HT-29 (cell line): ENCODE data around the gene LRP1B. TPM values are rescaled to one million over a fixed set of nuclear protein-coding genes. Genes with fewer than 3 reads are reported as not detected.

Source experiments
- DNase-seq: peaks from one replicate; pipeline ENCODE4 v3.0.0-alpha.2; 2015; ENCODE audit warnings: low spot score
- total RNA-seq: library from RNA; depleted of rRNA; stranded (reverse); fragments of >200 nt; shearing (Covaris generic); gene quantifications from 2 replicates; pipeline ENCODE4 v1.2.3, GENCODE V29; 2014

LRP1B gene
- total RNA-seq, 1 experiment from 2014 or later, result not detected

DNA sequence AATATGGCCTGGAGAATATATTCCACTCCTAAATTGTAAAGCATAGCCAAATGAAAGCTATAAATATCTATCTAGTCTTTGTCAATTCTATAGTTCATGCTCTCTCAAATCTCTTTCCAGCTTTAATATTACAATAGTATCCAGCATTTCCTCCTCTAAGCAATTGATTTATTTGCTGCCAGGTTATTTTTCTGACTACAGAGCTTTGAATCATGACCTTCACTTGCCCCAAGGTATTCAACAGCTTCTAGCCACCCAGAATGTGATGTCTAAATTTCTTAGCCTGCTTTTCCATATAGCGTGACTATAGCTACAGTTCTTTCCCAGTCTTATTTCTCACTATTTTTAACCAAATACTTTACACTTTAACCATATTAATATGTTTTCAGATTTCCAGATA, 1287.6 kb downstream of the LRP1B start:
- no peak for DNase-seq

DNA sequence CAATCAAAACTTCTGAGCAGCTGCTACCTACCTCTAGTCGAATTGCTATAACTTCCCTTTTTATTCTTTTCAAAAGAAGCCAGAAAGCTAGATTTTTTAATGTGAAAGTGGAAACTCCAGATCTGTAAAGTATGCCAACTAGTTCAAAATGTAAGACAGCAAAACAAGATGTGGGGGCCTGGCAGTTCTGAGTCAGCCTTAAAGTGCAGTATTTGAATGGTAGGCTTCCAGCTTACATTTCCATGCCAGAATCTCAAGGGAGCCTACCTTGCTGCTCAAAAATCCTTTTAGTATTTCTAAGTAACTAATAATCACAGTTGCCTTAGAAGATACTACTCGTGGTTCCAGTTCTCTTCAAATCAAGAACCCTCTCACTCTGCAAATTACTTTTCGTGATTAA, 1288.7 kb downstream of the LRP1B start:
- no peak for DNase-seq

DNA sequence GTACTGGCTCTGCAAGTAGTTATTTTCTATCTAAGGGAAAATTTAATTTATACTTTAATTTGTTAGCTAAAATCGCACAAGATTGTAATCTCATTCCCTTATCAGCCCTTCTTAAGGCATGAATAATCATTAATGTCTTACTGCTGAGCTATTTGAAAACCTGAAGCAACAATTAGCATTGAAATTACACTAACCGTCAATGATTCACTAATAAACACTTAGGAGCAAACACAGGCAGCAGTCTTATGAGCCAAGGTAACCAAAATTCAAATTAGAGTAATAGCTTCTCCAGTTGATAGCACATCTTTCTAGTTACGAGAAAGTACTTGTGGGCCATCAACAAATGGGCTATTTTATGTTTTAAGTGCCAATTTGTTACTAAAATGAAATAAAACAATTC, 1289.7 kb downstream of the LRP1B start:
- DNase-seq, result no peak

DNA sequence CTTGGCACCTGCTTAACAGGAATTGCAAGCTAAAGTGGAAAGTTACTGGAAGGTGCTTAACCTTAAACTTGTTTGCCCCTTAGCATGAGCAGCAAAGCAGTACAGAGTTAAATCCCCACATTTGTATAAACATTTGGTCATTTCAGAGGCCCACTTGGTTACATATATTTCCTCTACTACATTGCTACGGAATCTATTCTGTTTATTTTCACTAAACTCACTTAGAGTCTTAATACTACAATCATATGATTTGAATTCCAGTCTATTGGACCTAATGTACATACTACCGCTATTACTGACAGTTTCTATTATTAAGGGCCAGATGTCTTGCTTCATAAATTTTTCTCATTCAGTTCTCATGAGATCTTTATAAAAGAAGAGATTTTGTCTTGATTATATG, 1294.0 kb downstream of the LRP1B start:
- no peak for DNase-seq

DNA sequence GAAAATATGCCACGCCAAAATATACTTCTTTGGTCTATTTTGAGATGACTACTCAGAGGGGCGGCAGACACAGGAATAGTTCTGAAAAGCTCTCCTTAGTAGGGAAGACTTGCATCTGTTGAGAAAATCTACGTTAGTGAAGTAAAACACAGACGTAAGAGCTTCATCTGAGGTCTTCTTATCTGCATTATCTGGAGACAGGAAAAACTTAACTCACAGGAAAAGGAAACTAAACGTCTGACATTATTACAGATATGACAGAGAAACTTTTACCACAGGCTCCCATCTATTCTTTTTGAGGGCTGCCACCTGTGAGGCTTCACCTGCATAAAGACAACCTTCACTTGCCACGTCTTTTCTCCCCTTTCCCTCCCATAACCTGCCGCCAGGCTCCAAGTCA, 1295.7 kb downstream of the LRP1B start:
- no peak for DNase-seq

DNA sequence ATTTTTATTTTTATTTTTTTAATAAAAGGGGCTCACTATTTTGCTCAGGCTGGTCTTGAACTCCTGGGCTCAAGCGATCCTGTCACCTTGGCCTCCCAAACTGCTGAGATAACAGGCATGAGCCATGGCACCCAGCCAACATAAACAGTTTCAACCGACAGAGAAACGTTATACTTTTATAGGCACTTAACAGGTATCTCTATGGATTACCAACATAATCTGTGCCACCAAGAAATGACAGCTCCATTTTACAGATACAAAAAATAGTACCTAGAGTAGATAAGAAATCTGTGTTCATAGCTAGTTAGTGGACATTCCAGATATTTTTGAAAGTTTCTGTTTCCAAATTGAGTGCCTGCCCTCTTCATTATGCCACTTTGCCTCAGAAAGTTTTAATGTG, 1316.7 kb downstream of the LRP1B start:
- no peak for DNase-seq

DNA sequence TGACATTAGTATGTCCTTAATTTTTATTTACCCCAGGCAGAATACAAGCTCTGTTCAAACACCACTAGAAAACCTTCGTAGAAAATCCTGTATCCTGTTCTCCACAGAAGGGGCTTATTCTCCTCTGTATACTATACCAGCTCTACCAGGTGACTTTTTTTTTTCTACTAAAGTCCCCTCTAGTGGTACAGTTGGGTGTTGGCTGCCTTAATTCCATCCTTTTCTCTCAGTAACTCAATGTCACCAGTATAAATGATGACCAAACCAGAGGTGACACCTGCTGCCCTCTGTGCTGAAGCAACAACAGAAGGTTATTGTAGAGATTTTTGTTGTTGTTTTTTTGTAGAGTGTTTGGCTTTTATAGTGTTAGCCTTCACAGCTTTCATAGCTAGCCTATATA, 1322.0 kb downstream of the LRP1B start:
- DNase-seq, result peak; percentile 27

DNA sequence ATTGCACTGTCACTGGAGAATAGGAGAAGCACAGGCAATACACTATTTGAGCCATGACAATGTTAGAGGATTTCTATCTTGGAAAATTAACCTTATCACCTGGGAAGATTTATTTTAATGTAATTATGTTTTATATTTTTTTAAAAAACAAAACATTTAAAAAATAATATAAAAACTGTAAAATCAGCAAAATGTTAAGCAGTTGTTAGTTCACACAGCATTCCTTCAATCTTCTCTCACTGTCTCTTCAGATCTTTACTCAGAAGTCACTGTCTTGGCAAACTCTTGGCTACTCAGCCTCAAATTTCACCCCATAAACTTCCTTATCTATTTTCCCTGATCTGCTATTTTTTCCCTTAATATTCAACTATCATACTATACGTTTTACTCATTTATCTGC, 1322.6 kb downstream of the LRP1B start:
- no peak for DNase-seq

DNA sequence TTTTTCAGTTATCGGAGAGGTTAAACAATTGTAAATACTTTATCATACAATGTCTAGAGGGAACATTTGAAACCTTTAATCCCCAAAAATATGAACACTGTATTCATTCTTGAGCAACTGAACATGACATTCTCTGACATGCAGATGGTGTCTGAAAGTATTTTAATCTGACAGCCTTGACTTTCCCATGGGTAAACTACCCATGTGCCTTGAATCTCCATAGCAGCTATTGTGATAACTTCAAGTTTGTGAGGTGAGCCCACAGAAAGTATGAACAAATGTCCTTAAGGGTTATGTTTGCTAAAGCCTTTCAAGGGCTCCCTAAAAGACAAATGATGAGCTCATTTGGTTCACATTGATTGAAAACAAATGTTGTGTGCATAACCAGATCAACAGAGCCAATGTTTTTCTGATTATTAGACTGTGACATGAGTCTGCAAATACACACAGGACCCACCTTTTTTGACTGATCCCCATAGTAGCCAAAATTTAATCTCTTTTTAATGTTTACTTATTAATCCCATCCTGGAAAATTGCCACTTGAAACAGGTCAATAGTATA, 1326.0 kb downstream of the LRP1B start:
- no peak for DNase-seq

DNA sequence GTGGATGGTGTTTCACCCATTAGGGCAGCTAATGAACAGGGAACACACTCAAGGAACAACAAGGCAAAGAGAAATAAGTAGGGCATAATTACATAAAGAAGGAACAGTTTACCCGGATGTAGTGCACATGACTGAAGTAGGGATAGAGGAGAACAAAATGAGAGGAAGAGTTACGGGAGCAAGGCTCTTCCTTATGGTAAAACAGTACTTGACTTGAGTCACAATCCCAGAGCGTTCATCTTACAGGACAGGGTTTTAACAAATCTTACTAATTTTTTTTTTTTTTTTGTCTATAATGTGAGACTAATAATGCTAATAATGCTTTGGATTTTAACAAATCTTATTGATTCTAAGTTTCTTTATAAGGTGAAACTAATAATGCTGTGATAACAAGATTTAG, 1329.5 kb downstream of the LRP1B start:
- DNase-seq, result no peak

DNA sequence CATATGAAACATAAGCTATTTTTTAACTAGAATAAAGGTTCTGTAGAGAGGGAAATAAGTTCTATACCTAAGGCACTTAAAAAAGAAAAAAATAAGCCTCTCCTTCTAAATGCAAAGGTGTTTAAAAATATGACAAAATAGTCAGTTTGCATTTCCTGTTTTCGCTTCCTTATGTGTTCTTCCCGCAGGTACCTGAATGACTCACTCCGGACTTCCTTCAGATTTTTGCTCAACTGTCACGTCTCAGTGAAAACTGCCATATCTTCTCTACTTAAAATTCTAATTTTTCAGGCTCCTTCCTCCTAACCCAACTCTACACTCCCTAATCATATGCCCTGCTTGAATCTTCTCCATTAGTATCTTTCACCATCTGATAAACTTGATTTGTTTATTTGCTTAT, 1333.1 kb downstream of the LRP1B start:
- DNase-seq, result no peak

DNA sequence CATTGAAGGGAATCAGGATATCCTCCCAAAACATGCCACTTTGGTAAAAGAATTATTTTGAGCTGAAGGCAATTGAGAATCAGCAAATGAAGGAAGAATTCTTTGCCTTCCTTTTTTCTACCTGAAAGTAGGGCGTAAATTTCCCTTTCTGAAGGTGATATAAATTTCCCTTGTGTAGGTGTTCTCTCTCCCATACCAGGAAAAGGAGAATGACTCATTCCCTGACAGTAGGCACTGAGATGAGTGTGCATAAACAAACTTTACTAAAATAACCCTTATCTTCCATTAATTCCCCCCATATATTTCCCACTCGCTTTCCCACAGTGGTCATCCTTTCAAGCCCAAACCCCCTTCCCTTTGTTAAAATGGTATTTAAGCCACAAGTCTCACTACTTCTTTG, 1339.0 kb downstream of the LRP1B start:
- no peak for DNase-seq

DNA sequence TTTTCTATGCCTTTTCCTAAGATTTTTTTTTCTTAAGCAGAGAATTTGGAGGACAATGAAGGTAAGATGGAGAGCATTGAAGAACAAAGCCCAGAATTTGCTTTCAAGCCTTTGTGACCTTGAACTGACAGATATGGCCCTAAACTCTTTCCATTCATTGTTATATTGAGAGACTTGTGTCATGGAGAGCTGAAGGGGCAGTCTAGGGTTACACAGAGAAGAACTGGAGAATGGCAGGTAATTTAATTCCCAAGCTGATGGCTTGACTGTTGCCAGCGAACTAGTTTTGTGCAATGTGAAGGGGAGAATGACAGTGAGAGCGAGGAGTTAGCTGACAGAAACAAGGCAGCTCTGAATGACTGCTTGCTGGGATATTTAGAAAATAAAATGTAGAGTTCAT, 1344.2 kb downstream of the LRP1B start:
- DNase-seq, result no peak

DNA sequence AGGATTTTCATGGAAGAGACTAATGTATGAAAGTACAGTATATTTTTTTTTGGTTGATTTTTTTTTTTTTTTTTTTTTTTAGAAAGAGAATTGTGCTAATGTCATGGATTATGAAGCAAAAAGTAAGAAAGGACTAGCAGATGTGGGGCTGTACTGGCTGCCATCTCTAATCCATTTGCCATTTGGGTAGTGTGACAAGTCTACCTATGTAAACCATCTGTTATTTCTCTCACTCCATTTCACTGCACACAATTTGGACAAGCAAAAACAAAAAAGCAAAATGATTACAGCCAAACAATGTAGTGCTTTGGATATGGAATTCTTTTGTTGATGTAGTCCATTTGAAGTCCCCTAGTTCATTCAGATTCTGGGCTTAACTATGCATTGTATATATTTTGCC, 1355.4 kb downstream of the LRP1B start:
- no peak for DNase-seq

DNA sequence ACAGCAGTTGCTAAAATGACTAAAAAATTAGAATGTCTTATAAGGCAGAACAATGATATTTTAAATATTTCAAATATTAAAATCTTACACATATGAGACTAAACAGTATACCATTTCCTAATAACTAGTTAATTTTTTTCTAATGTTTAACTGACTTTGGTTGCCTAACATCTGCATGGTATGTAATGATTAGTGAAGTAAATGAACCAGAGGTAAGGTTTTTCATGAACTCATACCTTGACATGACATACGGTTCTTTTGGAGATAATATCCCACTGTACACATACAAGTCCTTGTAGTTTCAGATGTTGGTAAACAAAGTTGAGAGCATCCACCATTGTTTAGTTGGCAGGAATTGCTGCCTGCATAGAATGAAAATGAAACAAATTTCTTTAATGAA, 1360.2 kb downstream of the LRP1B start:
- no peak for DNase-seq

DNA sequence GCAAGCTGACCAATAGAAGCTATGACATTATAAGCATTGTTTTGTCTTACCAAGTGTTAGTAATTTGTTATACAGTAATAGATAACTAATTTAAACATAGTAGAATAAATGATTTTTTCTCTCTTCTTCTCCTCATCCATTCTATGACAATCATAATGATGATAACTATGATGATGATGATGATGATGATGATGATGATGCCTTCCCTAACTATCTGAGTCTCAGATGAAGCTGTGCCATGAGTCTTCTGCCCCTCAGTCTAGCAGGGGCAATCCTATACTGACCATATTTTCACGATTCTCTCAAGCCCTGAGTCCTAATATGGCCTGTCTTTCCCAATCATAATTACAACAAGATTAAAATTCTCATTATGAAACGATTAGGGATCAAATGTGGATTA, 1369.0 kb downstream of the LRP1B start:
- no peak for DNase-seq

DNA sequence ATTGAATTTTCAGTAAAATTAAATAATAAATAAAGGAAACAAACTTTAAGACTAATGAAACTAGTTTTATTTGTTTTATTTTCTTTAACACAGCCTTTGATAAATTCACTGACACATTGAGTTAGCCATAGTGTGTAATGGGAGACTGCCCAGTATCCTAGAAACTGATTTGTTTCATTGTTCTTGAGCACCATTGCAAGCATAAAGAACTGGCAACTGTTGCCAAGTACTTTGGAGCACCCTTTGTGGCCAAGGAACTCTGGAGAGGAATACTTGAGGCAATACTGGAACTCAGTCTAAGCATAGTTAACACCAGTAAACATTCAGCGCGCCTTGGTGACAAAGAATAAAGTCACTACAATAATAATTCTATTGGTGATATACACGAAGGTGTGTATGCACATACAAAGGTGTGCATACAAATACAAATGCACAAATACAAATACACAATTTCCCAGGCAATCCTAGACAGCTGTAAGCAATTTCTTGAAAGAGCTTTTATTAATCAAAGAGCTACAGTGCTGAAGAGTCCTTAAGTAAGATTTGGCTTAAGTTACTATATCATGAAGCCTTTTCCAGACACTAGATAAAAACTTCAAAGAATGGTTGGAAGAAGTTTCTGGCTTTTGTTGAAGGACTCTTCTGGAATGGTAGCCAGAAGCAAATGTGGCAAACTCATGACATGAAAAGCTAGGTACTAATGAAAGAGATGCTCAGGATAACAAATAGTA, 1371.2 kb downstream of the LRP1B start:
- no peak for DNase-seq

DNA sequence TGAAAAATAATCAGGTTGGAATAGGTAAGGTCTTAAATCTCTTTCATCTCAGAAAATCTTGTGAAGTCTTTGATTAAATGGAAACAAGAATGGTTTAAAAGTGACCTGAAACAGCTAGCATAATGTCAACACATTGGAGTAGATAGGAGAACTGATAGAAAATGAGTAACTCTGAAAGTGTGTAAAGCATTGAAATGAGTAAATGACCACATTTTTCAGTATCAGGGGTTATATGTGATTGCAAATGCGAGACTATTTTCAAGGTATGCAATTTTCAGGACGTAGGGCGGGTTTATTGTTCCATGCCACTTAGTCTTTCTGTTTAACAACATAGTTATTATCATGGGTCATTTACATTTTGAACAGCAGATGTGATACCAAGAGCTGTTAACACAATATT, 1383.2 kb downstream of the LRP1B start:
- DNase-seq, result no peak

DNA sequence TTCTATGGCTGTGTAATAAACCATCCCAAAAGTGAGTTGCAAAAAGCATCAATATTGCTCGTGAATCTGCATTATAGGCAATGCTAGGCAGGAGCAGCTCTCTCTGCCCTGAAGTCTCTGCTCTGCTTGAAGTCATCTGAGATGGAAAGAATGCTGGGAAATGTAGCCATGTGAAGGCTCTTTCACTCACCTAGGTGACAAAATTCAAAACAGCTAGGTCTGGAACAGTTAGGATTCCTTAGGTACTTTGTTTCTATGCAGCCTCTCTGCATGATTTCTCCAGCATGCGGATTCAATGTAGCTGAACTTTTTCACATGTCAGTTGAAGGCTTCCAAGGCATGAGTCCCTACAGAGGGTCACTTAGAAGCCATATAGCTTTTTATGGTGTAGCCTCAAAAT, 1383.7 kb downstream of the LRP1B start:
- no peak for DNase-seq

DNA sequence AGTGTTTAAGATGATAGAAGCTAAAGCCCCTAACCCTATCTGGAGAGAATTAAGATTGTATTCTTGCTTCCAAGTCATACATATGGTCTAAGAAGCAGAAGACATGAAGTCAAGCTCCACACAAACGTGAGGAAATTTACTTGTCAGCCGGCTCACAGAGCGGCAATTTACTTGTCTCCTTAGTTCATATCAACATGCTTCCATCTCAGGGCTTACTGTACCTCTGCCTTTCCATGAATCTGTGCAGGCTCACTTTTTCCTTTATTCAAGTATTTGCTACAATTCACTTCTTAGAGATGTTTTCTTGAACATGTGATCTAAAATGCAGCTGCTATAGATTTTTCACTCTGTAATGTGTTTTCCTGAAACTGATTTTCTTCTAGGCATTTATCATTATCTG, 1386.4 kb downstream of the LRP1B start:
- DNase-seq, result no peak

DNA sequence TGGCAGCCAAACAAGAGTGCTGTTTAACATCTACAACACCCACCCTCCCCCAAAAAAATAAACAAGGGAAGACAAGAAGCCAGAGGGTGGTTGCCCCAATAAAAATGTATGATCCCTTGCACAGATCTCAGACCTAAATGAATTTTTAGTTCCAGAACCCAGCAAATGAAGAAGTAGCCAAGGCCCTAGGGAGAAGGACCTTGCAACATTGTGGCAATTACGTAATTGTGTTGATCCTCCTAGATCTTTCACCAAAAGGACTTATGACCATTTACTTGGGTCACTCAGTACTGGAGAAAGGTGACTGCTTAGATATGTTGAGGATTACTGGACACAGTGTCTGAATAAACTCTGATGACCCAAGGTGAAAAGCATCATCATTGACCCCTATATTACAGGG, 1393.8 kb downstream of the LRP1B start:
- DNase-seq, result no peak

DNA sequence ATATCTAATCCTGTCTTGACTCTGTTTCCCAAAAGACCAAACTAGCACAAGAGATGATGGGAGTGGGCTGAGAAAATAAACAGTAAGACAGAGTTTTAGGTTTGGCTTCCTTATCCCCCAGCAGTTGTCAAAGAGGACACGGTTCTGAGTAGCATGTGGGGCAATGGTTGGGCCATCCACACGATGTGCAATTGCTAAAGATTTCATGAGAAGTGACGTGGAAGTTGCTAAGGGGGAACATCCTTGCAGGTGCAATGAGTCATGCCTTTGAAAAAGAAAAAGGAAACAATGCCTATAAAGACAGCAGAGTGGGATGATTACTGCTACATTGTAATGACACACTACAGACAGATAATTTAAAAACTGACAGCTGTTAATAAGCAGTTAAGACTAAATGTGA, 1395.8 kb downstream of the LRP1B start:
- no peak for DNase-seq

DNA sequence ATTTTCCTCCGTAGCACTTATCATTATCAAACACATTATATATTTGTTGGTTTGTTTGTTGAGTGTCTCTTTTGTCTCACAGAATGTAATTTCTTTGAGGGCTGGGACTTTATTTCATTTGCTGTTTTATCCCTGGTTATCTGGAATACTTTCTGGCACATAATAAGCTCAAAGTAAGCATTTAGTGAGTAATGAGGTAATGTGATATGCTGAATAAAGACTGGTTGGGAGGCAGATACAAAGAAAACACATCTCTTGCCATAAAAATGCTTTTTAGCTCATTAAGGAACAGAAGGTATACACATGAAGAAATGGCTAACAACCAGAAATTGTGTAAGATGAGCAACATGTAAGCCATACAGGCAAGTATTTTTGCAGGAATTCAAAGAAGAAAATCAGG, 1411.8 kb downstream of the LRP1B start:
- no peak for DNase-seq

DNA sequence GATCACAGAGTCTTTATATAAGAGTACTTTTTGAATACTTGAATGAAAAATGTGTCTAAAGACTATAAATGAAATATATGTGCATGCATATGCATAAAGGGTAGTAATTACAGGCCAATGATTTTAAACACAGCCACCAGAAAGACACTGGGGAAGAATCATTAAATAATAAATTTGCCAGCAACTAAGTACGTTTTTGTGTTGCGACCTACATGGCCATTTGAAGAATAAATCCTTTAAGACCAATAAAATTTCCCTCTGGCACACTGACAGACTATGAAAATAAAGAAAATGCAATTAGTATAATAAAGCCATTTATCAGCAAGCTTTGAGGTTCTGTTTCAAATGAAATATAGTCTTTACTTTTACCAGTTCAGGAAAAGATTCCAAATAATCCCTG, 1413.3 kb downstream of the LRP1B start:
- no peak for DNase-seq
